ENCODE results near the gene AHCYL1.

AHCYL1 gene

DNA sequence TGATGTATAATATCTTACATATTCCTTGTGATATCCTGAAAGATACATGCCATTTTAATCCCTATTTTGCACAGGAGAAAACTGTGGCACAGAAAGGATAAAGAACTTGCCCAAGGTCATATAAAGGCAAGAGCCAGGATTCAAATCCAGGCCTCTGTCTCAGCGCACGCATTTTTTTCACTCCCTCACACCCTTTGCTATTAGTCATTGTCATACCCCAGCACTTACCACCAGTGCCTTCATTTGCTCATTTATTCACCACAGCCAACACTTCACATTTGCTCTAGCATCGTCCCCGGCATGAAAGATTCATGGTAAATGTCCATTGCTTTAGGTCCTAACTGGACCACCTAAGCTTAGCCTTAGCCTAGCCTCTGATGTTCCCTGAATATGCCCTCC lies 71.7 kb downstream of the AHCYL1 start:
- Histone ChIP-seq H3K27ac (ENCODE audit: low read depth, low read length) (no peak overlapping the region), H3K23ac (ENCODE audit: low read length) (no peak overlapping the region), H3K79me1 (ENCODE audit: low read length) (no peaks in the 10 kb centered on the region), H3K18ac (ENCODE audit: low read length) (no peak overlapping the region), H3K79me2 (ENCODE audit: control insufficient read depth, insufficient read depth, low read length) (no peaks in the 10 kb centered on the region), H3K56ac (ENCODE audit: low read length) (no peak overlapping the region), H2AK5ac (ENCODE audit: low read length) (no peak overlapping the region), H2BK120ac (ENCODE audit: low read depth, low read length) (no peak overlapping the region), H3K9ac (ENCODE audit: low read length) (no peak overlapping the region), H3K4me3 (ENCODE audit: low read length) (no peak overlapping the region), H2BK15ac (replicated peaks; ENCODE audit: low read depth) (no peak overlapping the region), H3K36me3 (ENCODE audit: control insufficient read depth, insufficient read depth, low read length) (peaks cover 27% of the 10 kb centered on the region), H3K4me2 (ENCODE audit: low read length) (no peak overlapping the region), H3K4me1 (ENCODE audit: control insufficient read depth, low read depth, low read length) (no peaks in the 10 kb centered on the region), H3K4ac (ENCODE audit: low read depth, low read length) (no peak overlapping the region), H3K27me3 (ENCODE audit: insufficient read depth, low read length, poor library complexity) (no peaks in the 10 kb centered on the region), H2BK5ac (ENCODE audit: low read length) (no peak overlapping the region), H4K5ac (ENCODE audit: low read length) (no peak overlapping the region), H4K8ac (ENCODE audit: low read depth, low read length) (no peak overlapping the region)
- WGBS (ENCODE audit: extremely low coverage, insufficient coverage, low lambda C conversion rate): no CpG with 5 or more reads among the region's 4 CpGs
- no peak for DNase-seq

DNA sequence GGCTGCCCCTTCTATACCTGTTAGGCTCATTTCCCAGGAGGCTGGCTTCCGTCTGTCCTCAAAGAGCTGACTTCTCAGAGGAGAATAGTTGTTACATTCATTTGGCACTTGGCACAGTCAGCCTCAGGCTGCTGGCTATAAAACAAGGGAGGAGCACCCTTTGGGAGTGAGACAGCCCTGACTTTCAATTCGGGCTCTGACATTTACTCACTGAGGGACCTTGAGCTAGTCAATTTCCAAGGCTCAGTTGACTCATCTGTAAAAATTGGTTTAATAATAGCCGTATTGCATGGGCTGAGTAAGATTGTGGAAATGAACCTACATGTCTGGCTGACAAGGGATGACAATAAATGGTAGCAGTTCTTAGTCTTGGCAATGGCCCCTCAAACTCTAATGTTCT lies 72.2 kb downstream of the AHCYL1 start:
- Histone ChIP-seq H3K79me1 (ENCODE audit: low read length) (no peaks in the 10 kb centered on the region), H3K23ac (ENCODE audit: low read length) (no peak overlapping the region), H3K27ac (ENCODE audit: low read depth, low read length) (no peak overlapping the region), H3K4me1 (ENCODE audit: control insufficient read depth, low read depth, low read length) (no peaks in the 10 kb centered on the region), H2BK120ac (ENCODE audit: low read depth, low read length) (no peak overlapping the region), H3K4ac (ENCODE audit: low read depth, low read length) (no peak overlapping the region), H4K8ac (ENCODE audit: low read depth, low read length) (no peak overlapping the region), H3K18ac (ENCODE audit: low read length) (no peak overlapping the region), H2BK5ac (ENCODE audit: low read length) (no peak overlapping the region), H4K5ac (ENCODE audit: low read length) (no peak overlapping the region), H3K9ac (ENCODE audit: low read length) (no peak overlapping the region), H3K27me3 (ENCODE audit: insufficient read depth, low read length, poor library complexity) (no peaks in the 10 kb centered on the region), H3K4me2 (ENCODE audit: low read length) (no peak overlapping the region), H3K36me3 (ENCODE audit: control insufficient read depth, insufficient read depth, low read length) (peaks cover 23% of the 10 kb centered on the region), H2AK5ac (ENCODE audit: low read length) (no peak overlapping the region), H2BK15ac (replicated peaks; ENCODE audit: low read depth) (no peak overlapping the region), H3K4me3 (ENCODE audit: low read length) (no peak overlapping the region), H3K56ac (ENCODE audit: low read length) (no peak overlapping the region), H3K79me2 (ENCODE audit: control insufficient read depth, insufficient read depth, low read length) (no peaks in the 10 kb centered on the region)
- no peak for DNase-seq
- WGBS (ENCODE audit: extremely low coverage, insufficient coverage, low lambda C conversion rate): no CpG with 5 or more reads among the region's 3 CpGs

DNA sequence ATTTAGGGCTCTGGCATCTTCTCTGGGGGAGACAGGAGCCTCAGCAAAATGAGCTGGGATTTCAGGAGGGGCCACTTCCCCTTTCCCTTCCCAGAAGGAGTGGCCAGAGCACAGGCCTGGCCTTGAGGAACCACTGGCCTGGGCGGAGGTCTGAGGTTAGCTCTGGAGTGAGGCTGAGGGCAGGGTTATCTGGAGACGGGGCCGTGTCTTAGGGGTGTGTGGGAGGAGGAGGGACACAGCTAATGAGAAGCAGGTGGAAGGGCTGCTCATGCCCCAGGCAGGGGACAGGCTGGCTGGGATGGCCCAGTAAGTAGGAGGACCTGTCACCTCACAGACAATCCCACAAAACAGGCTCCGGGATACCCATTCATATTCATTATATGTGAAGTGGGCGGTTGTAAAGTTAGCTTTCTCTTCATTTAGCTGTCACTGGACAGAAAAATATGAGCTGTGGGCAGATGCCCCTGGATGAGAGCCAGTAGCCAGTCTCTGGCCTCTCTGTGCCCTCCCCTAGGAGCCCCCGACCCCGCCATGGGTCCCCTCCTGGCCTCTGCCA lies 73.5 kb downstream of the AHCYL1 start:
- H3K27me3 ChIP-seq (ENCODE audit: insufficient read depth, low read length, poor library complexity): no peaks in the 10 kb centered on the region
- no peak overlapping the region for H3K56ac ChIP-seq (ENCODE audit: low read length)
- H4K8ac ChIP-seq (ENCODE audit: low read depth, low read length): no peak overlapping the region
- H3K27ac ChIP-seq (ENCODE audit: low read depth, low read length): no peak overlapping the region
- H3K36me3 ChIP-seq (ENCODE audit: control insufficient read depth, insufficient read depth, low read length): peaks cover 21% of the 10 kb centered on the region
- H3K18ac ChIP-seq (ENCODE audit: low read length): no peak overlapping the region
- no peaks in the 10 kb centered on the region for H3K79me1 ChIP-seq (ENCODE audit: low read length)
- H3K4me1 ChIP-seq (ENCODE audit: control insufficient read depth, low read depth, low read length): no peaks in the 10 kb centered on the region
- H3K23ac ChIP-seq (ENCODE audit: low read length): no peak overlapping the region
- no peak overlapping the region for H3K4me3 ChIP-seq (ENCODE audit: low read length)
- H3K79me2 ChIP-seq (ENCODE audit: control insufficient read depth, insufficient read depth, low read length): no peaks in the 10 kb centered on the region
- no CpG with 5 or more reads among the region's 7 CpGs for whole genome bisulfite sequencing (ENCODE audit: extremely low coverage, insufficient coverage, low lambda C conversion rate)
- no peak for DNase-seq
- H4K5ac ChIP-seq (ENCODE audit: low read length): no peak overlapping the region
- no peak overlapping the region for H2BK5ac ChIP-seq (ENCODE audit: low read length)
- no peak overlapping the region for H2AK5ac ChIP-seq (ENCODE audit: low read length)
- no peak overlapping the region for H3K4me2 ChIP-seq (ENCODE audit: low read length)
- no peak overlapping the region for H2BK120ac ChIP-seq (ENCODE audit: low read depth, low read length)
- H3K4ac ChIP-seq (ENCODE audit: low read depth, low read length): no peak overlapping the region
- no peak overlapping the region for H2BK15ac ChIP-seq (replicated peaks; ENCODE audit: low read depth)
- H3K9ac ChIP-seq (ENCODE audit: low read length): no peak overlapping the region

DNA sequence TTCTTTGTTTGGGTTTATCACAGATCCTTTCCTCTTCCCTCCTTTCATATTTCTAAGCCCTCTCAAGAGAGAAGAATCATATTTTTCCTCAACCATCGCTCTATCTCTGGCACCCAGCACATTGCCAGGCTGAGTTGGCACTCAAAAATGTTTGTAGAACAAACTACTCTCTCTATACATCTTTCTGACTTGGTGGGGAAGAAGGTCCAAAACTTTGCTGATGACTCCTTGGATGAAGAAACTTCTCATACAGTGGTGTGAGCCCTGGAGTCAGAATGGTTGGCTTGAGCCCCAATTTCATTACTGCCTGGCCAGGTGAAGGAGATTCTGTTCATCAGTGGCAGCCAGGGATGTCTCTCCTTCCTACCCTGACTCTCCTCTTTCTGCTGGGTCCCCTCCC lies 74.0 kb downstream of the AHCYL1 start:
- H3K79me2 ChIP-seq (ENCODE audit: control insufficient read depth, insufficient read depth, low read length): no peaks in the 10 kb centered on the region
- no peak overlapping the region for H3K23ac ChIP-seq (ENCODE audit: low read length)
- no peak overlapping the region for H2AK5ac ChIP-seq (ENCODE audit: low read length)
- H4K5ac ChIP-seq (ENCODE audit: low read length): no peak overlapping the region
- H3K4me3 ChIP-seq (ENCODE audit: low read length): no peak overlapping the region
- no peak for DNase-seq
- H3K56ac ChIP-seq (ENCODE audit: low read length): no peak overlapping the region
- H3K79me1 ChIP-seq (ENCODE audit: low read length): no peaks in the 10 kb centered on the region
- H3K4me1 ChIP-seq (ENCODE audit: control insufficient read depth, low read depth, low read length): no peaks in the 10 kb centered on the region
- no CpG with 5 or more reads among the region's 1 CpG for WGBS (ENCODE audit: extremely low coverage, insufficient coverage, low lambda C conversion rate)
- no peak overlapping the region for H3K18ac ChIP-seq (ENCODE audit: low read length)
- H2BK15ac ChIP-seq (replicated peaks; ENCODE audit: low read depth): no peak overlapping the region
- H4K8ac ChIP-seq (ENCODE audit: low read depth, low read length): no peak overlapping the region
- no peak overlapping the region for H2BK5ac ChIP-seq (ENCODE audit: low read length)
- H3K4ac ChIP-seq (ENCODE audit: low read depth, low read length): no peak overlapping the region
- H3K4me2 ChIP-seq (ENCODE audit: low read length): no peak overlapping the region
- no peaks in the 10 kb centered on the region for H3K27me3 ChIP-seq (ENCODE audit: insufficient read depth, low read length, poor library complexity)
- peaks cover 21% of the 10 kb centered on the region for H3K36me3 ChIP-seq (ENCODE audit: control insufficient read depth, insufficient read depth, low read length)
- H3K27ac ChIP-seq (ENCODE audit: low read depth, low read length): no peak overlapping the region
- H2BK120ac ChIP-seq (ENCODE audit: low read depth, low read length): no peak overlapping the region
- H3K9ac ChIP-seq (ENCODE audit: low read length): no peak overlapping the region

DNA sequence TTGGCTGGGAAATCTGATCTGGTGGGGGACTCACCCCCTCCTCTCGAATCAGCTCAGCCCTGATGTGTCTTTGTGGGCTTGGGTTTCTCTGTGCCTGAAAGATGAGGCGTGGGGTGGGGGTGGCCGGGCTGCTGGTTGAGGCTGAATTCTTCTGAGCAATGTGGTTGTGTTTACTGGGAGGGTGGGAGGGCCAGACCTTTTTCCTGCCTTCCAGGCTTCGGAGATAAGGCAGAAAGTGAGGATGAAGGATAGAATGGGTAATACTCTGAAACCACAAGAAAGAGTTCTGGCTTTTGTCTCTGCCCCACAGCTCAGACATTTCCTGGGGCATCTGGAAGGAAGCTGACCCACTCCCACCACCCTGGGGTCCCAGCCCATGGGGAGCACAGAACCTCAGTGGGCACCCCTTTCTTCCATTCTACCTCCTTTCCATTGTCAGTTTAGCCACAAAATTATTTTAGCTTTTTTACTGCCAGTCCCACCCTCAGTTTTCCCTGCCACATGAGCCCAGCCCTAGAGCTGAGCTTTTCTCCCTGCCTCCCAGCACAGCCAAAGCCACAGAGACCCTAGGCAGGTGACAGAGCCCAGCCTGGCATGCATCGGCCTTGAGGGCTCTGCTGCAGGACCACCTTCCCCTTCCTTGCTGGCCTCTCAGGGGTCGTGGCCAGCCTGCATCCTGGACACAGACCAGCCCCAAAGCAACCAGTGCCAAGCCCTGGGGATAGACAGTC lies 74.7 kb downstream of the AHCYL1 start:
- Histone ChIP-seq H2BK120ac (ENCODE audit: low read depth, low read length) (no peak overlapping the region), H2BK15ac (replicated peaks; ENCODE audit: low read depth) (no peak overlapping the region), H3K4me1 (ENCODE audit: control insufficient read depth, low read depth, low read length) (no peaks in the 10 kb centered on the region), H3K79me1 (ENCODE audit: low read length) (no peaks in the 10 kb centered on the region), H3K27ac (ENCODE audit: low read depth, low read length) (no peak overlapping the region), H2BK5ac (ENCODE audit: low read length) (no peak overlapping the region), H4K5ac (ENCODE audit: low read length) (no peak overlapping the region), H2AK5ac (ENCODE audit: low read length) (no peak overlapping the region), H3K27me3 (ENCODE audit: insufficient read depth, low read length, poor library complexity) (no peaks in the 10 kb centered on the region), H3K4me2 (ENCODE audit: low read length) (no peak overlapping the region), H3K9ac (ENCODE audit: low read length) (no peak overlapping the region), H3K23ac (ENCODE audit: low read length) (no peak overlapping the region), H3K36me3 (ENCODE audit: control insufficient read depth, insufficient read depth, low read length) (peaks cover 19% of the 10 kb centered on the region), H3K56ac (ENCODE audit: low read length) (no peak overlapping the region), H3K4ac (ENCODE audit: low read depth, low read length) (no peak overlapping the region), H3K79me2 (ENCODE audit: control insufficient read depth, insufficient read depth, low read length) (no peaks in the 10 kb centered on the region), H4K8ac (ENCODE audit: low read depth, low read length) (no peak overlapping the region), H3K18ac (ENCODE audit: low read length) (no peak overlapping the region), H3K4me3 (ENCODE audit: low read length) (no peak overlapping the region)
- peak; percentile 23 for DNase-seq
- WGBS (ENCODE audit: extremely low coverage, insufficient coverage, low lambda C conversion rate): no CpG with 5 or more reads among the region's 6 CpGs
